OCI-LY7 (cell line): ENCODE measurements around the gene RNF26. TPM values are rescaled to one million over a fixed set of nuclear protein-coding genes. Genes with fewer than 3 reads are reported as not detected.

Experiments used
- BruUV-seq: library from RNA; stranded (reverse); fragments of 400-500 nt; replicated peaks from 2 replicates; lab custom pipeline; 2021; lab: Mats Ljungman, UMichigan
- CTCF ChIA-PET: fragments of 300-600 bp; sonication (Branson Sonifier 250); formaldehyde crosslinking; loops from one replicate; lab custom pipeline; 2022; ENCODE audit warnings: antibody characterized with exemption; ENCODE audit not compliant: unreplicated experiment; lab: Charles Lee
- POLR2A ChIA-PET: fragments of 300-600 bp; sonication (Branson Sonifier 250); formaldehyde crosslinking; loops from one replicate; lab custom pipeline; 2022; ENCODE audit warnings: antibody characterized with exemption; lab: Charles Lee
- DNase-seq: peaks from one replicate; pipeline ENCODE4 v3.0.0-alpha.2; 2015; ENCODE audit warnings: low spot score
- H2AFZ ChIP-seq: fragments of 200-600 bp; sonication (generic), shearing (Covaris generic); 2 replicates; pipeline ENCODE4 v1.6.1; 2014; ENCODE audit warnings: mild to moderate bottlenecking, antibody characterized with exemption, low read length, moderate library complexity
- H3K27ac ChIP-seq: fragments of 200-600 bp; sonication (generic); 2 replicates; pipeline ENCODE4 v1.5.1; 2014; ENCODE audit warnings: mixed run types, low read depth, mild to moderate bottlenecking, moderate library complexity, low read length, inconsistent platforms; ENCODE audit not compliant: poor library complexity, severe bottlenecking
- H3K36me3 ChIP-seq: fragments of 200-600 bp; sonication (generic); 2 replicates; pipeline ENCODE4 v1.6.1; 2014; ENCODE audit warnings: mild to moderate bottlenecking, antibody characterized with exemption, low read length, moderate library complexity, mixed read lengths; ENCODE audit not compliant: insufficient read depth
- H3K4me1 ChIP-seq: fragments of 200-600 bp; sonication (generic); 2 replicates; pipeline ENCODE4 v1.5.1; 2014; ENCODE audit warnings: mild to moderate bottlenecking, low read length; ENCODE audit not compliant: insufficient read depth, poor library complexity, severe bottlenecking
- H3K4me2 ChIP-seq: fragments of 200-600 bp; sonication (generic); 2 replicates; pipeline ENCODE4 v1.6.1; 2014; ENCODE audit warnings: mild to moderate bottlenecking, low read length
- H3K4me3 ChIP-seq: fragments of 200-600 bp; sonication (generic); 2 replicates; pipeline ENCODE4 v1.5.1; 2014; ENCODE audit warnings: mild to moderate bottlenecking, low read depth, low read length; ENCODE audit not compliant: poor library complexity, severe bottlenecking
- H3K79me2 ChIP-seq: fragments of 200-600 bp; sonication (generic); 2 replicates; pipeline ENCODE4 v1.6.1; 2016; ENCODE audit warnings: low read depth, mild to moderate bottlenecking, low read length, moderate library complexity, mixed read lengths; ENCODE audit not compliant: insufficient read depth
- H3K9me2 ChIP-seq: fragments of 200-600 bp; sonication (generic); 2 replicates; pipeline ENCODE4 v1.6.1; 2016; ENCODE audit warnings: mild to moderate bottlenecking, low read length, mixed read lengths; ENCODE audit not compliant: insufficient read depth
- H3K9me3 ChIP-seq: fragments of 200-600 bp; sonication (generic); 2 replicates; pipeline ENCODE4 v1.6.1; 2014; ENCODE audit warnings: mild to moderate bottlenecking, mixed run types, low read length, mixed read lengths
- H4K20me1 ChIP-seq: fragments of 200-600 bp; sonication (generic); 2 replicates; pipeline ENCODE4 v1.6.1; 2014; ENCODE audit warnings: mild to moderate bottlenecking, antibody characterized with exemption, low read length, moderate library complexity, mixed read lengths; ENCODE audit not compliant: insufficient read depth
- CTCF ChIP-seq: fragments of 200-600 bp; sonication (generic); conservative IDR thresholded peaks from 2 replicates; pipeline ENCODE4 v1.5.1; 2014; ENCODE audit warnings: mild to moderate bottlenecking, antibody characterized with exemption, low read length, moderate library complexity, mixed read lengths
- EZH2phosphoT487 ChIP-seq: fragments of 200-600 bp; sonication (generic); IDR thresholded peaks from 2 replicates; pipeline ENCODE4 v1.6.1; 2018; ENCODE audit warnings: low read depth, borderline replicate concordance, mild to moderate bottlenecking, mixed run types, antibody characterized with exemption, low read length, moderate library complexity, mixed read lengths
- intact Hi-C: fragments of 100-400 bp; cut with micrococcal nuclease; formaldehyde crosslinking; loops from one replicate; pipeline ENCODE4 v1.10.0; 2022; ENCODE audit not compliant: unreplicated experiment
- total RNA-seq, 2 experiments: library from RNA; depleted of rRNA in 1 of 2; stranded (reverse); fragments of >200 nt in 1 of 2; shearing (Covaris generic) in 1 of 2; gene quantifications; 2 replicates each; pipeline ENCODE4 v1.2.3, GENCODE V29; 2014 to 2022

RNF26 gene
- total RNA-seq, 2 experiments from 2014 or later: 13.9 to 52.5 TPM

- Histone ChIP-seq H3K4me2 (peak overlapping the region; percentile 61), H3K9me3 (no peaks in the 10 kb centered on the region), H3K9me2 (no peaks in the 10 kb centered on the region), H3K36me3 (no peaks in the 10 kb centered on the region), H3K27ac (peak overlapping the region; percentile 52), H3K79me2 (peaks cover 11% of the 10 kb centered on the region), H3K4me3 (peak overlapping the region; percentile 20), H2AFZ (no peak overlapping the region), H3K4me1 (peaks cover 81% of the 10 kb centered on the region), H4K20me1 (no peaks in the 10 kb centered on the region)
- intact Hi-C loops: no loop called here
- CTCF ChIA-PET: interaction anchor here (1.0 kb wide), 1 partner anchor 9 kb away, joined by 3 read pairs; no protein-coding TSS in a partner anchor
- POLR2A ChIA-PET: interaction anchor here (0.6 to 1.5 kb wide), 5 partner anchors 9 to 313 kb away, joined by 3 to 6 read pairs (median 3); no protein-coding TSS in a partner anchor
- no TSS peak for BruUV-seq
- DNase-seq: peak; percentile 77
- TF ChIP-seq CTCF: no peak
- no peak for TF ChIP-seq EZH2phosphoT487
Observed at GRCh38 chr11:119367661-119368120, 33.4 kb downstream of the RNF26 start.

GRCh38 chr11:119368121-119369034, 34.1 kb downstream of the RNF26 start:
- intact Hi-C loops: no loop called here
- peaks cover 4% of the 10 kb centered on the region for H3K79me2 ChIP-seq
- H3K4me2 ChIP-seq: peak overlapping the region; percentile 61
- H3K9me3 ChIP-seq: no peaks in the 10 kb centered on the region
- no peaks in the 10 kb centered on the region for H4K20me1 ChIP-seq
- peak overlapping the region; percentile 20 for H3K4me3 ChIP-seq
- H3K27ac ChIP-seq: peak overlapping the region; percentile 52
- no peak for DNase-seq
- peaks cover 85% of the 10 kb centered on the region for H3K4me1 ChIP-seq
- ChIA-PET POLR2A (interaction anchor here (0.6 to 1.5 kb wide), 4 partner anchors 8 to 314 kb away, joined by 3 to 6 read pairs (median 4); no protein-coding TSS in a partner anchor), CTCF (interaction anchor here (0.6 to 1.3 kb wide), 2 partner anchors 10 to 12 kb away, joined by 4 read pairs; no protein-coding TSS in a partner anchor)
- H3K36me3 ChIP-seq: no peaks in the 10 kb centered on the region
- H3K9me2 ChIP-seq: no peaks in the 10 kb centered on the region
- TF ChIP-seq EZH2phosphoT487 (no peak), CTCF (no peak)
- BruUV-seq: no TSS peak
- H2AFZ ChIP-seq: no peak overlapping the region
